HG02798 (cell line): ENCODE results near the gene PPP4C.

Experiments
- ATAC-seq: cut with Tn5 transposase; IDR thresholded peaks from one replicate; pipeline ENCODE4 v1.9.1; 2021; ENCODE audit warnings: mild to moderate bottlenecking; ENCODE audit not compliant: unreplicated experiment, poor library complexity

PPP4C gene

GRCh38 chr16:30054451-30054850, 21.3 kb upstream of the PPP4C start:
- no peak for ATAC-seq

DNA sequence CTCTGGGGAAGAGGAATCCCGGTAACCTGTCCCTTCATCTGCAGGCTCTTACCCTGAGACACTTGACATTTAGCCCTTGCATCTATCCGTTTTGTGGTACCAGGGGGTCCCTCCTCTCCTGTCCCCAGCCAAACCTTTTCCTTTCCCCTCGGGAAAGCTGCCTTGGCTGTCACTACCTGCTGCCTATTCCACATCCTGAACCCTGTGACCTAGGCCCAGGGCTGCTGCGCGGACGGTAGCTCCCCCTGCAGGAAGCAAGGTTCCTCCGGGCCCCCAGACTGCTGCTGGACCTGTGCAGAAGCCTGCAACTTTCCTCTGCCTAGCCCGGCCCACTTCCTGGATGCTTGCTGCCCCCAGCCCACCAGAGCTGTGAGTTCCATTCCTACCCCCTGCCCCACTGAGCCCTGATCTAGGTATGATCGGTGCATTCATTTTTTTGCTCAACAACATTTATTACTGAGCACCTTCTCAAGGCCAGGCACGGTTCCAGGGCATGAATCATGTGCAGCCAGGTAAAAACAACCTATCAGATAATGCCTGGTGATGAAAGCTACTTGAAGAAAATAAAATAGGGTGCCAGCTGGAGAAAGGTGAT, 20.7 kb upstream of the PPP4C start:
- ATAC-seq = no peak

DNA sequence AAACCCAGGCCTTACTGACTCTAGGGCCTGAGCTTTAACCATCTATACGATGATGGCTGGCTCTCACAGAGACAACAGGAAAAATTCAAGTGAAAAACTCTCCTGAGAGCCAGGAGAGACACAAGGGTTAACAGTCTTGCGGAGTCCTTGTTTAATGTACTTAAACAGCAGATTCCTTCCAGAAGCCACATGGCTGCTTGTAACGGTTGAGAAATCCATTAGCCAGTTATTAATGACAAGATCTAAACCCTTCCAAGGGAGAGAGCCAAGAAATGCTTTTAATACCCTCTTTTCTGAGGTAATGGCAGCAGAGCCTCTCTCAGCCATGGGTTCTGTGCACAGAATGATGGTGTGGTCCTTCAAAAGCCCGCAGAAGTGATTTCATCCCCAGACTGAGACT, 15.4 kb upstream of the PPP4C start:
- no peak for ATAC-seq

GRCh38 chr16:30060836-30061554, 14.8 kb upstream of the PPP4C start:
- ATAC-seq = no peak

GRCh38 chr16:30063278-30063892, 12.4 kb upstream of the PPP4C start:
- no peak for ATAC-seq

GRCh38 chr16:30063893-30064728, 11.7 kb upstream of the PPP4C start:
- peak; percentile 26 for ATAC-seq

DNA sequence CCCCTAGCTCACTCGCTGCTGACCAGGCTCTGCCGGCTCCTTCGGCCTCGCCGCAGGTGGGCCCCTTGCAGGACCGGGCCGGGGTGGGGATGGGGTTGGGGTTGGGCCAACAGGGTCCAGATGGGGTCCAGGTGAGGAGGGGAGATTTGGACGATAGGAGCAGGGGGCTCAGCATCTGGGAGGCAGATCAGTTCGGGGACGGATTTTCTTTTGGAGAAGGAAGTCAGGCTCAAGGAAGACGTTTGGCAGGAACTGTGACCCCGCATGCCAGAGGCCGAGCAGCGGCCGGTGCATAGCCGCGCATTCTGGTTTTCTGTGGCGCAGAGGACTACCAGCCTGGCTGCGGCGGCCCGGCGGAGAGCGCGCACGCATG, 11.1 kb upstream of the PPP4C start:
- no peak for ATAC-seq

DNA sequence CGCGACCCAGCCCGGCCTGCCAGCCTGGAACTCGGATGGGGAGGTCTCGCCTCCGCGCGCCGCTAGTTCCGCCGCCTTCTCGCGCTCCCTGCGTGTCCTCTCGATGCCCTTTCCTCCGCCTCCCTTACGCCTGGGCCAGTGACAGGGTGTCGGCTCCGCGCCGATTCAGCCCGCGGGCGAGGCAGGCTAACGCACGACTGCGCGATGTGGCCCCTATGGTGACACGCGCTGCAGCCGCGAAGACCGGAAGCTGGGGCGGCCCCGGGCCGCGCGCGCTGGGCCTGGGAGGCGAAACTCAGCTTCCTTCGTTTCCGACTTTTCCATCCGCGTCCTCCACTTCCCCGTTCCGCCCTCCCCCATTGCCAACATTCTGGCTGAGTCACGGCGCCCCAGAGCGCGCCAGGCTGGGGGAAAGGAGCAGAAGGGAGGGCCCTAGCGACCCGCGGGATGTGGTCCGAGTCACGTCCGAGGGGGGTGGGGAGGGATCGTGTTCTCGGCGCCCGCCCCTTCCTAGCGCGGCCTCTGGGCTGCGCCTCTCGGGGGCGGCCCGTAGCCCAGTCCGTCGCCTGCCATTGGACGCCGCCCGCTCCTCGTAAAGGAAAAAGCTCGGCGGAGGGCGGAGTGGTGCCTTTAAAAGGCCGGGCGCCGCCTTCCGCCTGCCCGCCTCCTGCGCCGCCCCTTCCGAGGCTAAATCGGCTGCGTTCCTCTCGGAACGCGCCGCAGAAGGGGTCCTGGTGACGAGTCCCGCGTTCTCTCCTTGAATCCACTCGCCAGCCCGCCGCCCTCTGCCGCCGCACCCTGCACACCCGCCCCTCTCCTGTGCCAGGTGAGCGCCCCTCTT, 10.5 kb upstream of the PPP4C start, which contains the start of gene ALDOA:
Gene ALDOA, plus strand, starts transcription at position 659 of the 841 bp plus-strand sequence. CDS start 1,138 bp downstream, outside the sequence.
- ATAC-seq = peak; percentile 83

DNA sequence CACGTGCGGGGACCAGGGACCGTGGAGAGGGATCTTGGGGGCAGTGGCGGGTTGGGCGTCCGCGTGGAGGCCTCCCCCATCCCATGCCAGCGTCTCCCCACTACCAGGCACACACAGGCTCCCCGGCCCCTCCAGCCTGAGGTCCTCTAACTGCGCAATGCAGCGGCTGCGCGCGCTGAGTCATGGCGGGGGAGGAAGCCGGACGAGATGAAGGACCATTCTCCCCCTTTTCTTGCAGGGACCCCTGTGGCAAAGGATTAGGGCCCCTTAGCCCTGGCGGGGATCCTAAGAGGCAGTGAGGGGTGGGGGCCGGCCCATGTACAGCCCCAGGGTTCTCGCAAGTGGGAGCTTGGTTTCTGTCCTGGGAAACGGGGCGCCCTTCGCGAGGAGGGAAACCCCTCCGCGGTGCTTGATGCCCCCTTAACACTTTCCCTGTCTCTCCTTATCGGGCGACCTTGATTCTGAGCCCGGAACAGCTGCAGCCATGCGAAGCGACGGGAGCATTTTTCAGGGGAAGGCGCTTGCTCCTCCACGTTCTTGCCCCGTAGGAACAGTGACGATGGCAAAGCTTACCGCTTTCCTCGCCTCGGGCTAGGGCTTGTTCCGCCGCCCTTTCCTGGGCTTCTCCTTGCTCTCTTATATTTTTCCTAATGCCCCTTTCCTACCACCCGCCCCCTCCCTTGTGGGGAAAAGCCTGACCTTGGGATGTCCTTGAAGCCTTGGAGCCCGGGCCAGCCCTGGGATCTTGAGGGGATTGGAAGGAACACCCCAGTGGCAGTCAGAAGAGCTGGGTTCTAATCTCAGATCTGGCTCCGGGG, 9.6 kb upstream of the PPP4C start:
- ATAC-seq = no peak

- ATAC-seq = no peak
Measured at GRCh38 chr16:30066761-30067583, 8.8 kb upstream of the PPP4C start.

DNA sequence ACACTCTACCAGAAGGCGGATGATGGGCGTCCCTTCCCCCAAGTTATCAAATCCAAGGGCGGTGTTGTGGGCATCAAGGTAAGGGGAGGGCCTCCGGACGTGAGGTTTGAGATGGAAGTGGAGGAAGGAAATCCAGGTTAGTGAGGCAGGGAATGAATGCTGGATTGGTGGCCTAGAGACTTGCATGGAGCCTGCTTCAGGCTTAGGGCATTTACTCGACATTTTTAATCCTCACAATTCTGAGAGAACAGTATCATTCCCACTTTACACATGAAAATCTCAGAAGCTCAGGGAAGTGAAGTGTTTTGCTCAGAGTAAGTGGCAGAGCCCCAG, 8.2 kb upstream of the PPP4C start:
- ATAC-seq = no peak

DNA sequence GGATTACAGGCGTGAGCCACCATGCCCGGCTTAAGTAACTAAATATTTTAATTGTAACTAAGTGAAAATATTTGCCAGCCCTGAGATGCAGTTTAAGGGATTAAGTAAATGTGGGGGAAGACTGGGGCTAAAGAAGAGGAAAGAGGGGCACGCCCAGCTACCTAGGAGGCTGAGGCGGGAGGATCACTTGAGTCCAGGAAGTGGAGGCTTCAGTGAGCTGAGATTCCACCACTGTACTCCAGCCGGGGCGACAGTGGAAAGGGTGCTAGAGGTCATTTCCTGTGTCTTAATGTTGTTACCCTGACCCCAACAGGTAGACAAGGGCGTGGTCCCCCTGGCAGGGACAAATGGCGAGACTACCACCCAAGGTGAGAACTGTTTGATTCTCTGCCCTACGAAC, 7.5 kb upstream of the PPP4C start:
- no peak for ATAC-seq

- no peak for ATAC-seq
Measured at GRCh38 chr16:30068750-30069610, 6.8 kb upstream of the PPP4C start.

GRCh38 chr16:30069611-30070462, 6.0 kb upstream of the PPP4C start:
- ATAC-seq = no peak

DNA sequence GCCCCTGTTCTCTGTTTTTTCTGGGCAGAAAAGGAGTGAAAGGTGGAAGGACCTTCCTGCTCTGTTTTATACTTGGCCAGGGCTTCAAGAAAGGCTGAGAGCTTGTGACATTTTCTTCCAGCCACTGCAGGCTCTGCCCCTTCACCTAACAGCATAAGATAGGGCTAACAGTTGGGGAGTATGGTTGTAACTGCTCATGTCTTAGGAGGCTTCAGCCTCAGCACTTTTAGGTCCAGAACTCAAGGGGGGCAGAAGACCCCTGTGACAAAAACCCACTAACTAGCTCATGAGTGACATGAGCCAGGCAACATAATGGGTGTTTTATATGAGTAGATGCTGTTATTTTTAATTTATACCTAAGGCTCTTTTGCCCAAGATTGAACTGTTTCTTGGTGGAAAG, 5.3 kb upstream of the PPP4C start:
- no peak for ATAC-seq

DNA sequence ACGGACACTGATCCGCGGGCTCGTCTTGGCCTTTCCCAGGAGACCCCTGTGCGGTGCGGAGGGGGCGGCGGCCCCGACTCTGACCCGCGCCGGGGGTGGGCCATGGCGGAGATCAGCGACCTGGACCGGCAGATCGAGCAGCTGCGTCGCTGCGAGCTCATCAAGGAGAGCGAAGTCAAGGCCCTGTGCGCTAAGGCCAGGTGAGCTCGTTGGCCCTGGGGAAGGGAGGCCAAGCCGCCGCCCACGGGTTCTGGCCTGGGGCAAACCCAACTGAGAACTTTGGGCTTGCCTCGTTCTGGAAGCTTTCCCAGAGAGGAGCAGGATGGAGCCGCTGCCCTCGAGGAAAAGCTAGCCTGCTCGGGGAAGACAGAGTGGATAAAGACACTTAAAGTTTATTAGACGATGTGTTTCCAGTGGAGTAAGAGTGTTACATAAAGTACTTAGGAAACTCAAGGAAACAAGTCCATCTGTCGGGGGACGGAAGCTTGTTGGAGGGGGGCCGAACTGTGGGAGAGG, 540 bp downstream of the PPP4C start:
- ATAC-seq = peak; percentile 14
